NK-92 (cell line): ENCODE results near the gene KDM5C.
"Not testable (repeated sequence)": the region's sequence is repeated elsewhere in the genome, so short reads cannot be mapped to it uniquely, and the experiment has no call there.

Experiments used
- DNase-seq: peaks from one replicate; lab custom pipeline; 2025; ENCODE audit not compliant: unreplicated experiment; lab: John Stamatoyannopoulos, UW

The KDM5C gene

GRCh38 chrX:53194308-53194707 is 30.7 kb downstream of the KDM5C start:
- no peak for DNase-seq

GRCh38 chrX:53193093-53193492 is 31.9 kb downstream of the KDM5C start:
- DNase-seq: no peak

- no peak for DNase-seq
Measured at GRCh38 chrX:53190363-53190960, 34.5 kb downstream of the KDM5C start.

- no peak for DNase-seq
Measured at GRCh38 chrX:53188763-53189162, 36.2 kb downstream of the KDM5C start.

GRCh38 chrX:53186351-53186750 is 38.7 kb downstream of the KDM5C start:
- DNase-seq: no peak

DNA sequence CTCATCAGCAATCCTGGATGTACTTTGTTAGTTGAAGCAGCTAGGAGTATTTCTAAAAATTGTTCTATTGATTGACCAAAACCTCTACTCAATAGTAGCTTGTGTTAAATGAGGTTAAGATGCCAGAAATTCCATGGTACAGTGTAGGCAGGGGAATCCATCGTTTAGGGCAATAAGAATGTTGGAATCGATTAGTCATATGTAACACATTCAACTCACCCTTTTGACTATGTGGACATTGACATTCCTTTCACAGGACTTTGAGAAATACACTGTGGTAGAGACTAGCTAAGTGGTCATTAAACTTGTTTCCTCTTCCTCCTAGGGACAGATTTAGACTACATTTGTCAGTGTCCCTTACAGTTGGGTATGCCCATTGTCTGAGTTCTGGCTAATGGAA is 40.2 kb downstream of the KDM5C start:
- DNase-seq: no peak

- DNase-seq: no peak
Measured at GRCh38 chrX:53171356-53171755, 53.7 kb downstream of the KDM5C start.

DNA sequence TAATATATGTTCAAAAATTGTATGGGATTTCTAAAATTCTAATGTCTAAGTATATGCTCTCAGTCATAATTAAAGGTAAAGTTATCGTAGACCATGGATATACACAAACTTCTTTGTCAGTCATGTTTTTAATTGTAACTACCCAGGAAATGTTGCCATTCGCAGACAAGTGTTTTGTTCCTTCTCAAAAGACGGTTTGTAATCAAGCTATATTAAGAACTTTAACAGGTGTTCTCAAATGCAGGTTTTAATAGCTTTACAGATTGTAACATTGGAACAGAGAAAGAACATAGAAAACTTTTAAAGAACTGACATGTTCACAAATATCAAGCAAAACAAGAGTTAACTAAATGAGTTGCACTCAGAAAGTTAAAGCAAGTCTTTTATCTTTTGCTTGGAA is 58.9 kb downstream of the KDM5C start:
- DNase-seq: no peak

- DNase-seq: not testable (repeated sequence)
Measured at GRCh38 chrX:53164566-53164965, 60.4 kb downstream of the KDM5C start.

DNA sequence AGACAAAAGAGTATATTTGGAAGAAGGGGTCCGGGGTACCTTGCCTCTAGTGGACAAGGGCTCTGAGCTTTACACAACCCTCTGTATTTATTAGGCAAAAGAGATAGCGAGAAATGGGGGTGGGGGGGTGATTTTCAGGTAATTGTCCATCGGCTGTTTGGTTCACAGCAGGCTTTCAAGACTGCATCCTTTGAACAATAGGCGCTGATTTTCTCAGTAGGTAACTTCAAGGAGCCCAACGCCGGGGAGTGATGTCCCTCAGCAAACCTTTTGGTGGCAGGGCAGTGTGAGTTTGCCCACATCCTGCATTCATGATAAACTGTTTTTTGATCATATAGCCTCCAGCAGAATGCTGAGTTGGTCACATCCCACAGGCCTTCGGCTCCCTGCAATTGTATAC is 61.6 kb downstream of the KDM5C start:
- DNase-seq: no peak

DNA sequence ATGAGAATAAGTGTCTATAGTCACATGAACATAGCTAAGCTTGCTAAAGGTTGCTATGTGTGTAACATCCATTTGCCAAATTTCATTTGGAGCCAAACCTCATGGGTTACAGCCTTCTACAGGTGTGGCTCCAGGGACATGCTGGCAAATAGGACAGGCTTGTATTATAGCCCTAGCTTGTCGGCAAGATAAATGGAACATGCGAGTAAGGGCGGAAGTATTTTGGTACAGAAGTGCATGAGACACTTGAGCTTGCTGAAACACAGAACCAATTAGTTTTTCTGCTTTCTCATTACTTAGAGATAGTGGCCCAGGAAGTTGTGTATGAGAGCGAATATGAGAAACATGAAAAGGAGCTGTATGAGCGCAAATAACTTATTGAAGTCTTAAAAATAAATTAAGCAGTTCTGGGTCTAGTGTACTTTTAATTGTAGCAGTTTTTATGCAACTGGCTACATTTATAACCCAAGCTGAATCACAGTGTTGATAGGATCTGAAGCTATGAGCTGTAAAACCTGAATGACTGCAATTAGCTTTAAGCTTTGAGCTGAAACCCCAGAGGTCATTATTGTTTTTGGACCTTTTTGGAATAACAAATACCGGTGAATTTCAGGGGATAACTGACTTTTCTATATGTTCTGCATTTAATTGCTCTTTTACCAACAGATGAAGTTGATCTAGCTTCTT is 64.6 kb downstream of the KDM5C start:
- DNase-seq: no peak

DNA sequence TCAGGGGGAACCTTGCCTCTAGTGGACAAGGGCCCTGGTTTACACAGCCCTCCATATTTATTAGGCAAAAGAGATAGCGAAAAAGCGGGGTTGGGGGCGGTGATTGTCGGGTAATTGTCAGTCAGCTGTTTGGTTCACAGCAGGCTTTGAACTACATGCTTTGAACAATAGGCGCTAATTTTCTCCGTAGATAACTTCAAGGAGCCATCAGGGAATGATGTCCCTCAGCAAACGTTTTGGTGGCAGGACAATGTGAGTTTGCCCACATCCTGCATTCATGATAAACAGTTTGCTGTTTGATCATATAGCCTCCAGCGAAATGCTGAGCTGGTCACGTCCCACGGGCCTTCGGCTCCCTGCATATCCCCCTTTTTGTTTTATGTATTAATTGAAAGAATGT is 65.8 kb downstream of the KDM5C start:
- DNase-seq: no peak

GRCh38 chrX:53156207-53156596 is 68.8 kb downstream of the KDM5C start:
- no peak for DNase-seq

DNA sequence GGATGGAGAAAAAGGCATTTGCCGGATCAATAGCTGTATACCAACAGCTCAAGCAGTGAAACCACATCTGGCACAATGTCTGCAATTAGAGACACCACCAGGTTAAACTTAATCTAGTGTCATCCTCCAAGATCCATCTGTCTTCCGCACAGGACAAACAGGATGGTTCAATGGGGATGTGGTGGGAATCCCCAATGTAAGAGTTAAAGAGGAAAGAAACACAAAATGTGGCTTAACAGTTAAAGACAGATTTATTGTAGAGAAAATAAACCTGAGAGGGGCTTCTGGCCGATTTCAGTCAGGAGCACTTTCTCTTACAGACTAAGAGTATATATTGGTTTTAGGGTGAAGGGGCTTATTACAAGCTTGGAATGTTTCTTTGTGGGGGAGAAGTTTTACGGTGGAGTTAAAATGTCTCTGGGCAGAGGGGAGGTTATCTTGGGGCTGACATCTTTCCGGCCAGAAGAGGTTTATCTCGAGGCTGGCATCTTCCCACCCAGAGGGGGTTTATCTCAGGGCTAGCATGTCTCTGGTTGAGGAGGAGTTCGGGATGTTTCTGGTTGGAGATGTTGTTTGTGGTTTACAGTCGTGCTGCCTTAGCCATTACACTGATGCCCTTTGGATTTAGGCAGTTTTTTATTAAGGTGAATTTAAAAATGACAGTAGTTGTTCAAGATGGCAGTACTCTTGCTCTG is 69.3 kb downstream of the KDM5C start:
- DNase-seq: no peak

GRCh38 chrX:53153581-53153980 is 71.4 kb downstream of the KDM5C start:
- no peak for DNase-seq
